ENCODE results near the gene KCND3.

DNA sequence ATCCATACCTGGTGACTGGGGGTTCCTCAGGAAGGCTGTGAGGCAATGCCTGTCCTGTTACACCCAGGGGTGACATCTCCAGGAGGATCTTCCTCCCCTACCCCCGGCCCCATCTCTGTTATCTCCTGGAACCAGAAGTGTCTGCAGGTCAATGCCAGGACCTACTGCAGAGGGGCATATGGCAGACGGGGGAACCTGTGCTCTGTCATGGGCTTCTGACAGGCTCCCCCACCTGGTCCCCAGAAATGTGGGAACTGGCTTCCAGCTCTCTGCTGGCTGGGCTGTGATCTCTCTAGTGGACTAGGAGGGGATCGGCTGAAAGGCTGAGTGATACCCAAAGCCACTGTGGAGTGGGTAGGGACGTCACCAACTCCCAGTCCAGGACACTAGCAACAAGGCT is 21.0 kb downstream of the KCND3 start:
- TF ChIP-seq, protein P1, sequence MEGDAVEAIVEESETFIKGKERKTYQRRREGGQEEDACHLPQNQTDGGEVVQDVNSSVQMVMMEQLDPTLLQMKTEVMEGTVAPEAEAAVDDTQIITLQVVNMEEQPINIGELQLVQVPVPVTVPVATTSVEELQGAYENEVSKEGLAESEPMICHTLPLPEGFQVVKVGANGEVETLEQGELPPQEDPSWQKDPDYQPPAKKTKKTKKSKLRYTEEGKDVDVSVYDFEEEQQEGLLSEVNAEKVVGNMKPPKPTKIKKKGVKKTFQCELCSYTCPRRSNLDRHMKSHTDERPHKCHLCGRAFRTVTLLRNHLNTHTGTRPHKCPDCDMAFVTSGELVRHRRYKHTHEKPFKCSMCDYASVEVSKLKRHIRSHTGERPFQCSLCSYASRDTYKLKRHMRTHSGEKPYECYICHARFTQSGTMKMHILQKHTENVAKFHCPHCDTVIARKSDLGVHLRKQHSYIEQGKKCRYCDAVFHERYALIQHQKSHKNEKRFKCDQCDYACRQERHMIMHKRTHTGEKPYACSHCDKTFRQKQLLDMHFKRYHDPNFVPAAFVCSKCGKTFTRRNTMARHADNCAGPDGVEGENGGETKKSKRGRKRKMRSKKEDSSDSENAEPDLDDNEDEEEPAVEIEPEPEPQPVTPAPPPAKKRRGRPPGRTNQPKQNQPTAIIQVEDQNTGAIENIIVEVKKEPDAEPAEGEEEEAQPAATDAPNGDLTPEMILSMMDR (IDR thresholded peaks at IDR 0.05) = no peak
- TF ChIP-seq ZFX (IDR thresholded peaks at IDR 0.05; ENCODE audit: borderline replicate concordance) = no peak

Measured in 22Rv1 (cell line).